WTC11 (cell line): ENCODE measurements around the gene CERS1. TPM values are rescaled to one million over a fixed set of nuclear protein-coding genes. Genes with fewer than 3 reads are reported as not detected.

Experiments
- ATAC-seq: fragments of 200-7000 bp; cut with Tn5 transposase; 2 replicates; pipeline ENCODE4 v1.10.0; 2021; ENCODE audit warnings: mild to moderate bottlenecking, moderate library complexity
- Bru-seq: library from RNA; stranded (reverse); fragments of 400-500 nt; gene quantifications from one replicate; lab custom pipeline; 2021; lab: Mats Ljungman, UMichigan
- CTCF ChIA-PET: fragments of 300-600 bp; sonication (Branson Sonifier 250); formaldehyde crosslinking; loops from one replicate; lab custom pipeline; 2021; ENCODE audit warnings: antibody characterized with exemption; lab: Charles Lee
- POLR2A ChIA-PET: fragments of 350-600 bp; sonication (Branson Sonifier 250); formaldehyde crosslinking; loops from one replicate; lab custom pipeline; 2021; ENCODE audit warnings: antibody characterized with exemption; lab: Charles Lee
- DNase-seq: peaks from one replicate; pipeline ENCODE4 v3.0.0; 2021; ENCODE audit warnings: low spot score
- H3K27ac Mint-ChIP-seq: 2 replicates; pipeline ENCODE4 v1.8.0; 2021; ENCODE audit warnings: mixed read lengths
- H3K27me3 Mint-ChIP-seq: 2 replicates; pipeline ENCODE4 v1.8.0; 2021; ENCODE audit warnings: low read depth, mild to moderate bottlenecking, moderate library complexity, mixed read lengths
- H3K36me3 Mint-ChIP-seq: 2 replicates; pipeline ENCODE4 v1.8.0; 2021; ENCODE audit warnings: mixed read lengths
- H3K4me1 Mint-ChIP-seq: 2 replicates; pipeline ENCODE4 v1.8.0; 2022; ENCODE audit warnings: mixed read lengths
- H3K4me3 Mint-ChIP-seq: 2 replicates; pipeline ENCODE4 v1.8.0; 2021; ENCODE audit warnings: mild to moderate bottlenecking, moderate library complexity, mixed read lengths
- H3K9me3 Mint-ChIP-seq: 2 replicates; pipeline ENCODE4 v1.8.0; 2021; ENCODE audit warnings: mixed read lengths
- GRHL2 ChIP-seq: fragments of 250-450 bp; sonication (Bioruptor Pico); IDR thresholded peaks from 2 replicates; pipeline ENCODE4 v1.8.0; 2022; ENCODE audit warnings: mild to moderate bottlenecking, moderate library complexity; ENCODE audit not compliant: insufficient replicate concordance, severe bottlenecking
- JUN ChIP-seq: sonication (generic); formaldehyde crosslinking; IDR thresholded peaks from 2 replicates; pipeline ENCODE4 v1.8.0; 2023; ENCODE audit warnings: mild to moderate bottlenecking, missing genetic modification reagents
- KAT7 ChIP-seq: sonication (generic); formaldehyde crosslinking; IDR thresholded peaks from 2 replicates; pipeline ENCODE4 v1.8.1; 2023; ENCODE audit warnings: missing genetic modification reagents, mild to moderate bottlenecking, borderline replicate concordance
- MYBL2 ChIP-seq: sonication (generic); formaldehyde crosslinking; IDR thresholded peaks from 2 replicates; pipeline ENCODE4 v1.8.1; 2023; ENCODE audit warnings: mild to moderate bottlenecking, moderate library complexity, missing genetic modification reagents
- SP1 ChIP-seq: sonication (generic); formaldehyde crosslinking; conservative IDR thresholded peaks from 2 replicates; pipeline ENCODE4 v1.8.1; 2022; ENCODE audit warnings: missing genetic modification reagents
- TP53 ChIP-seq: sonication (generic); formaldehyde crosslinking; IDR thresholded peaks from 2 replicates; pipeline ENCODE4 v1.8.1; 2023; ENCODE audit warnings: mild to moderate bottlenecking, missing genetic modification reagents
- ZNF138 ChIP-seq: sonication (generic); formaldehyde crosslinking; conservative IDR thresholded peaks from 2 replicates; pipeline ENCODE4 v1.8.1; 2022; ENCODE audit warnings: mild to moderate bottlenecking, moderate library complexity, missing genetic modification reagents
- long read RNA-seq, 3 experiments: library from RNA in 1 of 3; library from capped mRNA in 1 of 3; library from polyadenylated mRNA in 1 of 3; unstranded in 2 of 3; stranded (forward) in 1 of 3; transcript quantifications; one replicate each; pipeline ENCODE4 v2.0.0, GENCODE V29; 2021
- total RNA-seq: library from RNA; stranded (reverse); gene quantifications from 3 replicates; pipeline ENCODE4 v1.2.3, GENCODE V29; 2021
- TF ChIP-seq, protein P1 (sequence below): sonication (generic); formaldehyde crosslinking; IDR thresholded peaks from 2 replicates; pipeline ENCODE4 v1.8.1; 2023; ENCODE audit warnings: mild to moderate bottlenecking, missing genetic modification reagents, moderate library complexity
- TF ChIP-seq, protein P2 (sequence below): sonication (generic); formaldehyde crosslinking; IDR thresholded peaks from 2 replicates; pipeline ENCODE4 v1.8.0; 2023; ENCODE audit warnings: missing genetic modification reagents
- TF ChIP-seq, protein P3 (sequence below): sonication (generic); formaldehyde crosslinking; IDR thresholded peaks from 2 replicates; pipeline ENCODE4 v1.8.0; 2022; ENCODE audit warnings: mild to moderate bottlenecking, missing genetic modification reagents
- TF ChIP-seq, protein P4 (sequence below): fragments of 250-450 bp; sonication (Bioruptor Pico); IDR thresholded peaks from 2 replicates; pipeline ENCODE4 v1.9.0; 2021; ENCODE audit warnings: mild to moderate bottlenecking
- TF ChIP-seq, protein P5 (sequence below): sonication (generic); formaldehyde crosslinking; IDR thresholded peaks from 2 replicates; pipeline ENCODE4 v1.8.1; 2022; ENCODE audit warnings: low read depth, missing genetic modification reagents, borderline replicate concordance
- TF ChIP-seq, protein P6 (sequence below): fragments of 200-600 bp; IDR thresholded peaks from 2 replicates; pipeline ENCODE4 v1.8.0; 2022; ENCODE audit warnings: antibody characterized with exemption

Gene CERS1, protein sequence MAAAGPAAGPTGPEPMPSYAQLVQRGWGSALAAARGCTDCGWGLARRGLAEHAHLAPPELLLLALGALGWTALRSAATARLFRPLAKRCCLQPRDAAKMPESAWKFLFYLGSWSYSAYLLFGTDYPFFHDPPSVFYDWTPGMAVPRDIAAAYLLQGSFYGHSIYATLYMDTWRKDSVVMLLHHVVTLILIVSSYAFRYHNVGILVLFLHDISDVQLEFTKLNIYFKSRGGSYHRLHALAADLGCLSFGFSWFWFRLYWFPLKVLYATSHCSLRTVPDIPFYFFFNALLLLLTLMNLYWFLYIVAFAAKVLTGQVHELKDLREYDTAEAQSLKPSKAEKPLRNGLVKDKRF
- 14.7 to 24.5 TPM (median 22.6 TPM) in 3 replicates for total RNA-seq
- percentile 44 among the genes with signal in this experiment for Bru-seq, nascent RNA
- long read RNA-seq, experiment 1, transcript CERS1-201 (6 exons, 2,094 nt) = major isoform, 44 of 126 reads
- long read RNA-seq, experiment 1, transcript CERS1-204 (8 exons, 2,517 nt) = minor isoform, 29 of 126 reads
- long read RNA-seq, experiment 1, partial matches to known transcripts = 27 of 126 reads
- long read RNA-seq, experiment 1, other reads (novel, unspliced or antisense) = 26 of 126 reads
- long read RNA-seq, experiment 2, partial matches to known transcripts = 29 of 40 reads
- long read RNA-seq, experiment 2, other reads (novel, unspliced or antisense) = 7 of 40 reads
- long read RNA-seq, experiment 3, partial matches to known transcripts = 0 of 1 reads
- long read RNA-seq, experiment 3, other reads (novel, unspliced or antisense) = 1 of 1 reads

DNA sequence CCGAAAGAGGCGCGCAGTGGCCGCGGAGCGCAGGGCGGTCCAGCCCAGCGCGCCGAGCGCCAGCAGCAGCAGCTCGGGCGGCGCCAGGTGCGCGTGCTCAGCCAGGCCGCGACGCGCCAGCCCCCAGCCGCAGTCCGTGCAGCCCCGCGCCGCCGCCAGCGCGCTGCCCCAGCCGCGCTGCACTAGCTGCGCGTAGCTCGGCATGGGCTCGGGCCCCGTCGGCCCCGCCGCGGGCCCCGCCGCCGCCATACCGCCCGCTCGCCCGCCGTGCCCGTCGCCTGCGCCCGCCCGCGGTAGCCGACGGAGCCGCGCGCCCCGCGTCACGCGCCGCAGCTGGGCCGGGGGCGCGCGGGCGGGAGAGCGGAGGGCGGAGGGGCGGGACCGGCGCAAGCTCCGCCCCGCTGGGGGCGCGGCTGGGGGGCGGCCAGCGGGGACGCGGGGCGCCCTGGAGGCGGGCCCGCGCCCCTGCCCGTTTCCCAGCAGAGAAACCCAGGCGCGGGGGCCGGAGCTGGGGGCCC, at the start of gene CERS1:
Gene CERS1 (minus strand): TSS at position 335 of the 518 bp plus-strand sequence. CDS start 86 bp downstream, at position 249.
- peak within 1 kb of the TSS; percentile 80 for H3K4me3 Mint-ChIP-seq
- H3K4me1 Mint-ChIP-seq = no peaks in the 10 kb centered on the region
- H3K36me3 Mint-ChIP-seq = no peaks in the 10 kb centered on the region
- peak; percentile 46 for ATAC-seq
- TF ChIP-seq JUN (CRISPR knock-in tag) (0 out of 2 replicates have a peak, but pooled peaks have one; percentile 8), KAT7 (CRISPR knock-in tag) (0 out of 2 replicates have a peak, but pooled peaks have one; percentile 32), SP1 (CRISPR knock-in tag) (peak; percentile 59)
- TF ChIP-seq, protein P1, sequence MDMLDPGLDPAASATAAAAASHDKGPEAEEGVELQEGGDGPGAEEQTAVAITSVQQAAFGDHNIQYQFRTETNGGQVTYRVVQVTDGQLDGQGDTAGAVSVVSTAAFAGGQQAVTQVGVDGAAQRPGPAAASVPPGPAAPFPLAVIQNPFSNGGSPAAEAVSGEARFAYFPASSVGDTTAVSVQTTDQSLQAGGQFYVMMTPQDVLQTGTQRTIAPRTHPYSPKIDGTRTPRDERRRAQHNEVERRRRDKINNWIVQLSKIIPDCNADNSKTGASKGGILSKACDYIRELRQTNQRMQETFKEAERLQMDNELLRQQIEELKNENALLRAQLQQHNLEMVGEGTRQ (CRISPR knock-in tag) = peak; percentile 48; the same call in 1 of the 2 replicates
- TF ChIP-seq, protein P2, sequence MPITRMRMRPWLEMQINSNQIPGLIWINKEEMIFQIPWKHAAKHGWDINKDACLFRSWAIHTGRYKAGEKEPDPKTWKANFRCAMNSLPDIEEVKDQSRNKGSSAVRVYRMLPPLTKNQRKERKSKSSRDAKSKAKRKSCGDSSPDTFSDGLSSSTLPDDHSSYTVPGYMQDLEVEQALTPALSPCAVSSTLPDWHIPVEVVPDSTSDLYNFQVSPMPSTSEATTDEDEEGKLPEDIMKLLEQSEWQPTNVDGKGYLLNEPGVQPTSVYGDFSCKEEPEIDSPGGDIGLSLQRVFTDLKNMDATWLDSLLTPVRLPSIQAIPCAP (CRISPR knock-in tag) = no peak
- no peak within 1 kb of the TSS for H3K27ac Mint-ChIP-seq
- CTCF ChIA-PET = interaction anchor here (0.6 to 3.5 kb wide), 13 partner anchors 20 to 122 kb away, joined by 3 to 35 read pairs (median 5); partner anchors contain the start of genes COPE, DDX49 and UPF1
- POLR2A ChIA-PET = interaction anchor here (0.6 to 1.3 kb wide), 3 partner anchors 23 to 573 kb away, joined by 3 read pairs; partner anchors contain the start of genes COPE and LSM4
- peaks cover 16% of the 10 kb centered on the region for H3K27me3 Mint-ChIP-seq
- DNase-seq = peak; percentile 48
- H3K9me3 Mint-ChIP-seq = no peaks in the 10 kb centered on the region

DNA sequence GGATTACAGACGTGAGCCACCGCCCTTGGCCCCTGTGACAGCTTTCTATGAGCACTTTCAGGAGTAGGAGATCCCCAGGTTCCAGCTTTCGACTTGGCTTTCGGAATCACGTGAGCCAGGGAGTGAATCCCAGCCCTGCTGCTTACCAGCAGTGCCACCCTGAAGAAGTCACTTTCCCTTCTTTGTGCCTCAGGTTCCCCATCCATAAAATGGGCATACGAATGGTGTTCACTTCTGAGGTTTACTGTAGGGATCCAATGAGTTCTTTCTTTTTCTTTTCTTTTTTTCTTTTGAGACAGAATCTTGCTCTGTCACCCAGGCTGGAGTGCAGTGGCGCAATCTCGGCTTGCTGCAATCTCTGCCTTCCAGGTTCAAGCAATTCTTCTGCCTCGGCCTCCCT, 49.3 kb upstream of the CERS1 start:
- no peak for ATAC-seq
- ChIA-PET POLR2A (no interaction called here), CTCF (no interaction called here)
- H3K36me3 Mint-ChIP-seq = no peaks in the 10 kb centered on the region
- no peaks in the 10 kb centered on the region for H3K9me3 Mint-ChIP-seq
- no peak overlapping the region for H3K27ac Mint-ChIP-seq
- H3K4me3 Mint-ChIP-seq = no peak overlapping the region
- DNase-seq = no peak
- H3K4me1 Mint-ChIP-seq = peaks cover 11% of the 10 kb centered on the region
- peaks cover 28% of the 10 kb centered on the region for H3K27me3 Mint-ChIP-seq
- no peak for TF ChIP-seq ZNF138 (CRISPR knock-in tag)
- TF ChIP-seq, protein P3, sequence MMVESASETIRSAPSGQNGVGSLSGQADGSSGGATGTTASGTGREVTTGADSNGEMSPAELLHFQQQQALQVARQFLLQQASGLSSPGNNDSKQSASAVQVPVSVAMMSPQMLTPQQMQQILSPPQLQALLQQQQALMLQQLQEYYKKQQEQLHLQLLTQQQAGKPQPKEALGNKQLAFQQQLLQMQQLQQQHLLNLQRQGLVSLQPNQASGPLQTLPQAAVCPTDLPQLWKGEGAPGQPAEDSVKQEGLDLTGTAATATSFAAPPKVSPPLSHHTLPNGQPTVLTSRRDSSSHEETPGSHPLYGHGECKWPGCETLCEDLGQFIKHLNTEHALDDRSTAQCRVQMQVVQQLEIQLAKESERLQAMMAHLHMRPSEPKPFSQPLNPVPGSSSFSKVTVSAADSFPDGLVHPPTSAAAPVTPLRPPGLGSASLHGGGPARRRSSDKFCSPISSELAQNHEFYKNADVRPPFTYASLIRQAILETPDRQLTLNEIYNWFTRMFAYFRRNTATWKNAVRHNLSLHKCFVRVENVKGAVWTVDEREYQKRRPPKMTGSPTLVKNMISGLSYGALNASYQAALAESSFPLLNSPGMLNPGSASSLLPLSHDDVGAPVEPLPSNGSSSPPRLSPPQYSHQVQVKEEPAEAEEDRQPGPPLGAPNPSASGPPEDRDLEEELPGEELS (CRISPR knock-in tag) = no peak
- no peak for TF ChIP-seq TP53 (CRISPR knock-in tag)
- TF ChIP-seq, protein P2 (CRISPR knock-in tag) = no peak
- TF ChIP-seq GRHL2 (CRISPR knock-in tag) = no peak
- TF ChIP-seq, protein P4, sequence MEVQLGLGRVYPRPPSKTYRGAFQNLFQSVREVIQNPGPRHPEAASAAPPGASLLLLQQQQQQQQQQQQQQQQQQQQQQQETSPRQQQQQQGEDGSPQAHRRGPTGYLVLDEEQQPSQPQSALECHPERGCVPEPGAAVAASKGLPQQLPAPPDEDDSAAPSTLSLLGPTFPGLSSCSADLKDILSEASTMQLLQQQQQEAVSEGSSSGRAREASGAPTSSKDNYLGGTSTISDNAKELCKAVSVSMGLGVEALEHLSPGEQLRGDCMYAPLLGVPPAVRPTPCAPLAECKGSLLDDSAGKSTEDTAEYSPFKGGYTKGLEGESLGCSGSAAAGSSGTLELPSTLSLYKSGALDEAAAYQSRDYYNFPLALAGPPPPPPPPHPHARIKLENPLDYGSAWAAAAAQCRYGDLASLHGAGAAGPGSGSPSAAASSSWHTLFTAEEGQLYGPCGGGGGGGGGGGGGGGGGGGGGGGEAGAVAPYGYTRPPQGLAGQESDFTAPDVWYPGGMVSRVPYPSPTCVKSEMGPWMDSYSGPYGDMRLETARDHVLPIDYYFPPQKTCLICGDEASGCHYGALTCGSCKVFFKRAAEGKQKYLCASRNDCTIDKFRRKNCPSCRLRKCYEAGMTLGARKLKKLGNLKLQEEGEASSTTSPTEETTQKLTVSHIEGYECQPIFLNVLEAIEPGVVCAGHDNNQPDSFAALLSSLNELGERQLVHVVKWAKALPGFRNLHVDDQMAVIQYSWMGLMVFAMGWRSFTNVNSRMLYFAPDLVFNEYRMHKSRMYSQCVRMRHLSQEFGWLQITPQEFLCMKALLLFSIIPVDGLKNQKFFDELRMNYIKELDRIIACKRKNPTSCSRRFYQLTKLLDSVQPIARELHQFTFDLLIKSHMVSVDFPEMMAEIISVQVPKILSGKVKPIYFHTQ (CRISPR knock-in tag) = no peak
- TF ChIP-seq SP1 (CRISPR knock-in tag) = no peak
- TF ChIP-seq, protein P5, sequence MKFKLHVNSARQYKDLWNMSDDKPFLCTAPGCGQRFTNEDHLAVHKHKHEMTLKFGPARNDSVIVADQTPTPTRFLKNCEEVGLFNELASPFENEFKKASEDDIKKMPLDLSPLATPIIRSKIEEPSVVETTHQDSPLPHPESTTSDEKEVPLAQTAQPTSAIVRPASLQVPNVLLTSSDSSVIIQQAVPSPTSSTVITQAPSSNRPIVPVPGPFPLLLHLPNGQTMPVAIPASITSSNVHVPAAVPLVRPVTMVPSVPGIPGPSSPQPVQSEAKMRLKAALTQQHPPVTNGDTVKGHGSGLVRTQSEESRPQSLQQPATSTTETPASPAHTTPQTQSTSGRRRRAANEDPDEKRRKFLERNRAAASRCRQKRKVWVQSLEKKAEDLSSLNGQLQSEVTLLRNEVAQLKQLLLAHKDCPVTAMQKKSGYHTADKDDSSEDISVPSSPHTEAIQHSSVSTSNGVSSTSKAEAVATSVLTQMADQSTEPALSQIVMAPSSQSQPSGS (CRISPR knock-in tag) = no peak
- TF ChIP-seq, protein P6, sequence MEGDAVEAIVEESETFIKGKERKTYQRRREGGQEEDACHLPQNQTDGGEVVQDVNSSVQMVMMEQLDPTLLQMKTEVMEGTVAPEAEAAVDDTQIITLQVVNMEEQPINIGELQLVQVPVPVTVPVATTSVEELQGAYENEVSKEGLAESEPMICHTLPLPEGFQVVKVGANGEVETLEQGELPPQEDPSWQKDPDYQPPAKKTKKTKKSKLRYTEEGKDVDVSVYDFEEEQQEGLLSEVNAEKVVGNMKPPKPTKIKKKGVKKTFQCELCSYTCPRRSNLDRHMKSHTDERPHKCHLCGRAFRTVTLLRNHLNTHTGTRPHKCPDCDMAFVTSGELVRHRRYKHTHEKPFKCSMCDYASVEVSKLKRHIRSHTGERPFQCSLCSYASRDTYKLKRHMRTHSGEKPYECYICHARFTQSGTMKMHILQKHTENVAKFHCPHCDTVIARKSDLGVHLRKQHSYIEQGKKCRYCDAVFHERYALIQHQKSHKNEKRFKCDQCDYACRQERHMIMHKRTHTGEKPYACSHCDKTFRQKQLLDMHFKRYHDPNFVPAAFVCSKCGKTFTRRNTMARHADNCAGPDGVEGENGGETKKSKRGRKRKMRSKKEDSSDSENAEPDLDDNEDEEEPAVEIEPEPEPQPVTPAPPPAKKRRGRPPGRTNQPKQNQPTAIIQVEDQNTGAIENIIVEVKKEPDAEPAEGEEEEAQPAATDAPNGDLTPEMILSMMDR = no peak
- no peak for TF ChIP-seq MYBL2 (CRISPR knock-in tag)
